ENCODE results near the gene NOC3L.

DNA sequence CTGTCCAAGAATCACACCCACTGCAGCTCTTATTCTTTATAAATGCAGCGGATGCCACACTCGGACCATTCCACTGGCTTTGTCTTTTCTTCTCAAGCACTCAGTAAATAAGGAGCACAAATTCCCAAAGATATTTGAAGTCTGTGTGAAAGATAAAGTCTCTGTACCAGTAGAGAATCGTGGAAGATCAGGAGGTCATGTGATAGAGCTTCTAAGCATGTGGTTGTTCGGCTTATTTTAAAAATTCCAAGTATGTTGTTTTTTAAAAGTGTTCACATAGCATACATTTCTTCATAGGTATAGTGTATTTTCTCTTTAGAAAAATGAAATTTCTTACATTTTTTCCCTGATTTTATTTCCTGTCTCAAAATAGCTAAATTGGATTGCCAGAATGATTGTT lies 75.8 kb downstream of the NOC3L start:
- no peak for TF ChIP-seq CTCF (conservative IDR thresholded peaks at IDR 0.05 in 1 of 2, IDR thresholded peaks at IDR 0.05 in 1 of 2; ENCODE audit: low read depth in 1 of 2, low read length in 2 of 2)
- TF ChIP-seq EZH2 (IDR thresholded peaks at IDR 0.05; ENCODE audit: low read length, missing control alignments), result no peak
